NCI-H446 treated with DMSO at 0.1 percent for 48 hours (cell line): ENCODE results near the gene FLOT2.
A peak's percentile ranks its signal among the peaks of the same experiment; 100 is the strongest.
"Not testable (repeated sequence)": the region's sequence is repeated elsewhere in the genome, so short reads cannot be mapped to it uniquely, and the experiment has no call there.

ENCODE experiments used
- DNase-seq: peaks from one replicate; lab custom pipeline; 2025; lab: John Stamatoyannopoulos, UW

The FLOT2 gene

DNA sequence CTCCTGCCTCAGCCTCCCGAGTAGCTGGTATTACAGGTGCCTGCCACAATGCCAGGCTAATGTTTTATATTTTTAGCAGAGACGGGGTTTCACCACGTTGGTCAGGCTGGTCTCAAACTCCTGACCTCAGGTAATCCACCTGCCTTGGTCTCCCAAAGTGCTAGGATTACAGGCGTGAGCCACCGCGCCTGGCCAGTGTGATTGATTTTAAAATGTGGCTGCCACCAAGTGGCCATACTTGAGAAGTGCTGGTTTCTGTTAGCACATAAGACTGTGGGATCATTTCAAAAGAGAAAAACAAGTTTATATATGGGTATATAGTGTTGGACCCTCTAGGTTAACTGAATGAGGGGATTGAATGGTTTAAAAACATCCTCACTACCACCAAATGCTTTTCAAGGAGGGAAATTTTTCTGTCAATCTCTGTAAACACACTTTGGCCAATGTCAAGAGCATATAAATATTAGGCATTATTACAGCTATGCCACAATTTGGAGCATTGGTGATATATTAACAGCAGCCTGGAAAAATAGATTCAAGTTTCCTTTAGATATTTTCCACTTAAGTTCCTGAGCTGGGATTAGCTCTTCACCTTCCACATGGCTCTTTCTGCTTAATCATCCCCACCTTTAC, 18.9 kb upstream of the FLOT2 start:
- DNase-seq: no peak

DNA sequence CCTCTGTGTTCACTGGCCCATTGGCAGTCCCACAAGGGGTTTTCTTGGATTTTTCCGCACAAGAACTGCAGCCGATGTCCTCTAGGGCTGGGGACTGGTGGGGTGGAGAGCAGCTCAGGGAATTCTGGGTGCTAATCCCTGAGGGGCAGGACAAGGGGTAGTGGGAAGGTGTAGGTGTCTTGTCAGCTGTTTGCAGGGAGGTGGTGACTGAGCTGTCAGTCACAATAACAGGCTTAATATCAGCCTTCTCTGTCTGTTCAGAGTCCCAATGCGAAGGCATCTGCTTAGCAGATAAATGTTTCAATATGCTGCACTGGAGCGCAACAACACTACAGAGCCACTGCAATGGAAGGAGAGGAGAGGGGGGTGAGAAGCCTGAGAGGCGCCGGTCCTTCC, 15.4 kb upstream of the FLOT2 start:
- DNase-seq: no peak

DNA sequence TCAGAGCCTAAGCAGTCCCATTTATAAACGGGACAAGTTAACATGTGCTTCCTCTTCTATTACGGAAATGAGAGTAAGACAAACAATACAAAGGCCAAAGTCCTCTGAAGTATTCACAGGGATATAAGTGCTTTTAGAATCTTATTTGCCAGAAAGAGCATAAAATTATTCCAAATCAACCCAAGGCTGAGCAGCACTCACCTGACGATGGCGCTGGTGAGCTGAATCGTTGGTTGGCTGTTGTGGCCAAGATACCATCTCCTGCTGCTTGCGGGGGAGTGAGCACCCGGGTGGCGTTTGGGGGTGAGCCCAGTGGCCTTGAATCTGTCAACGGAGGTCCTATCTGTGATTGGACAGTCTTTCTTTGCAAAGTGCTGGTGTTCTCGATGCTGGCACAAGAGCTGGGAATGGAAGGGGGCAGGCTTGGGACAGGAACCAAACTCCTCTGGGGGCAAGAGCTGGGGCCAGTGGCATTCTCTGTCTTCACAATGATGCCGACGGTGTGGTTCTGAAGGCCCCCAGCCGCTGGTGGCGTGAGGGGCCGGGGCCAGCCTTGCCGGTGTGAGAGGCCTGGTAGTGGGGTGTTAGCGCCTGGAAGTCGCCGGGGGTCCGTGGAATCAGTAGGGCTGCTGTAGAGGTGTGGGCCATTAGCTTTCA, 14.9 kb upstream of the FLOT2 start:
- no peak for DNase-seq

DNA sequence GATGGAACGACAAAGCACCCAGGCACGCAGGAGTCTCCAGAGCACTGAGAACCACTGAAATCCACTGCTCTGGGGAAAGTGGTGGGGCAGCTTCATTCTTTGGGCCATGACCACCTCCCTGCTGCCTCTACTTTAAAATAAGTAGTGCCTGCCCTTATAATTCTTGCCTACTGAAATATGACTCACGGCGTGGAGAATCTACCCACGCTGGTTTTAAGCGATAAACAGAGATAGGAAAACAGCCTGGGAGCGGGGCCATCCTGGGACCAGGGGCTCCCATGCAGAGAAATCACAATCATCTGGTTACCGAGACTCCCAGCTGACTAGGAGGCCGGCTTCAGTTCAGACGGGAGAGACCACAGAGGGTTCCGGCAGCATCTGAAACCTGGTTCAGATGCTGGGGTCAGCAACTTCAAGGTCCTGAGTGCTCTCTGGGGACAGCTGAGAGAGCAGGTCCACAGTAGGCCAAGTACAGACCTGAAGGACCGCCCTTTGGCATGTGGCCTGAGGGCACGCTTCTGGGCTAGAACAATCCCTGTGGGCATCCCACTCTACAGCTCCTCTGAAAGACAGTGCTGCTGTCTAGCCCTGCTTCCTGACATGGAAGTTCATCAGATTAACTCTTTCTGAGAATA, 14.0 kb upstream of the FLOT2 start:
- DNase-seq: no peak

DNA sequence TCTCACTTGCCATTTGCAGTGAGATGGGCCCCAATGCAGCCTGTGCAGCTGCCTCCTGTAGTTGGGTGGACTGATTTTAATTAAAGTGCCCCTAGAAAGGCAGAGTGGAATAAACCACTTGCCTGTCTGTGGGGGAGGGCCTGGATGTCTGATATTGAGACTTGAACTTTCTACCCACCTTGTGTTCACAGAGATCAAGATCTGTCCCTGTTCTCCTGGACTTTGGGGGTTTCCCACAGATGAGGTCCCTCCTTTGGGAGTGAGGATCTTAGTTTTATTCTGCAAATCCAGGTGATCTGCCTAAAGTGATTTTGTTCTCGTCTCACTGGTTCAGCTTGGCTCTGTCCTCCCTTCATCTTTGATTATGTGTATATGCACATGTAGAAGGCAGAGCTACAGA, 13.0 kb upstream of the FLOT2 start:
- DNase-seq: no peak

DNA sequence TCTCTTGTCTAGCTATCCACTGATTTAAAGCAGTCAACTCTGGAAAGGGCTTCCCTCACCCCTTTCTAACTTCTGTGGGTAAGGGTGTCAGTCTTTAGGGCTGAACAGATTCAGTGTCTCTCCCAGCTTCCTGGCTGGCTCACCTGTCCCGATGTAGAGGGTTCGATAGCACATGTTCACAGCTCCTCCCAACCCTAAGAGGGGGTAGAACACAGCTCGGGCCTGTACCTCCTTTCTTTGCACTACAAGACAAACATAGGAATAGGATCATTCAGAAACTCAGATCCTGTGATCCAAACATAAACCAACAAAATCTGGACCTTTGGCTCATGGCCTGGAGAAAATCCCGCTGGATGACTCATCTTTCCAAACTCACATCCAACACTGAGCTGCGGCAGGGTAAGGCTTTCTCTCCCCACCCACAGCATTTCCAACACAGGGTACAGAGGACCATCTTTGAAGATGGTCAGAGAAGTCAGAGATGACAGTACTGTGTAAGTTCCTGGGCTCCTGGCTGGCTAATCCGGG, 11.2 kb upstream of the FLOT2 start:
- DNase-seq: no peak

DNA sequence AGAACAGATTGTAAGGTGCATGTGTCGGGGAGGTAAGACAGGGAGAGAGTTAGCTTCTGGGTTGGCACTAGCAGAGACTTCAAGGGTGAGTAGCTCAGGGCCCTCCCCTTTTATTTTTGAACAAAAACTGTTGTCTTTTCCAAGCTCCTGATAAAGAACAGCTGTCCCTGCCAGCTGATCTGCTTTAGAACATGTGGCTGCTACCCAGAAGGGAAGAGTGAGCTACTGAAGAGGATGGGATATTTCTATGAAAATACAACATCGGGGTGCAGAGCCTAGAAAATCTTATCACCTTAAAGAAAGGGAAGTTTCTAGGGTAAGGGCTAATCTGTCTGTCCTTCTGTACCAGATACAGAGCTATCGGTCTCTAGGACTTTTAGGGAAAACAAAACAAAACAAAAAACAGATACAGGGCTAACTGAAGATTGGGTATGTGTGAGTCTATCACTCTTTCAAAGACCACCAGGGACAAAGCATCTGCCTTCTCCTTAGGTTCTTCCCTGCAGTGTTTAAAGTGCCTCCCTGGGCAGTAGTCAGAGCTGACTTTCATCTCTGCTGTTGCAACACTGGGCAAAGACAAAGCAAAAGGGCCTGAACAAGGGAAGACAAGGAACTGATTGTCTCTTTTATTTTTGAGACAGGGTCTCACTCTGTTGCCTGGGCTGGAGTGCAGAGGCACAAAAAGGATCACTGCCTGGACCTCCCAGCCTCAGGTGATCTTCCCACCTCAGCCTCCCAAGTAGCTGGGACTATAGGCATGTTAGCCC, 10.4 kb upstream of the FLOT2 start:
- no peak for DNase-seq

DNA sequence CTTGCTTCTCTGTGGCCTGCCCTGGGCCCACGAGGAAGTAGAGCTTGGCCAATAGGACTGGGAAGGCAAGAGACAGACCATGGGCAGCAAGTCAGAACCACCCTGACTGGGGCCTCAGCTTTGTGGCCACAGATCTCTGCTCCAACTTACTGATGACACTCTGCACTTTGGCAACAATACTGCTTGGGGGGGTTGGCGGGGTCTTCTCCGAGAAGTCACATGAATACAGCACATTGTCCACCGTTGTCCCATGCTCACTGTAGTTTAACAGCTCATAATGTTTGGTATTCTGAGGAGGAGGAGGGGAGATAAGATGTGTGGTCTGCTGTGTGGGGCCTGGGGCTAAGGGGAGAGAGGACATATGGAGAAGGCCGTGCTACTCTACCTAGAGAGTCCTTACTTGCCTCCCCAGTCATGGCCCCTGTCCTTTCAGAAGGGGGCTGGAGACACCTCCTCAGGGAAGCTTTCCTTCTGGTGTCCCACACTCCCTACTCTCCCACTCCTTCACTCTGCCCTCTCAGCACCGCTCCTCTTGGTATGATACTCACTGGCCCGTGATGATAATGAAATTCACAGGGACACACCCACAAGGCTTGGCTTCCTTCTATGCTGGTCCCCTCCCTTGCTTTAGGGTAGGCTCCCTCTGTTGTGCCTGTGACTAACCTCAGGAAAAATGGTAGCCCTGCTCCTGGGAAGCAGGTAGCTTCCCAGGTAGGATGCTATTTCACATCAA, 9.3 kb upstream of the FLOT2 start:
- no peak for DNase-seq

DNA sequence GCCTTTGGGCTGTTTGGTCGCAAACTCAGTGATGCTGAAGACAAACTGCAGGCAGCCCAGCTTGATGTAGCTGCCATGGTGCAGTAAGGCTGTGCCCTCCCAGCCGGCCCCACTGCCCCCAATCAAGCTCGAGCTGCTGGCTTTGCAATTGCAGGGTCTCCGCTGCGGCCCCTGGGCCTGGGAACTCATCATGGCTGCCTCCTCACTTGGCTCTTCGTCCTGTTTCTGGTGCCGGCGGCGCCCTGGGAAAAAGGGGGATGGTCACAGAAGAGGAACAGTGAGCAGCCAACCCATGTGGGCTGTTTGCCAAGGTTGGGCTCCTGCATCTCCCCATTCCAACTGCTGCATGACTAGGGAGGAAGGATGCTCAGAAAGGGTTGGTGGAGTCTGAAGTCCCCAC, 8.7 kb upstream of the FLOT2 start:
- DNase-seq: no peak

DNA sequence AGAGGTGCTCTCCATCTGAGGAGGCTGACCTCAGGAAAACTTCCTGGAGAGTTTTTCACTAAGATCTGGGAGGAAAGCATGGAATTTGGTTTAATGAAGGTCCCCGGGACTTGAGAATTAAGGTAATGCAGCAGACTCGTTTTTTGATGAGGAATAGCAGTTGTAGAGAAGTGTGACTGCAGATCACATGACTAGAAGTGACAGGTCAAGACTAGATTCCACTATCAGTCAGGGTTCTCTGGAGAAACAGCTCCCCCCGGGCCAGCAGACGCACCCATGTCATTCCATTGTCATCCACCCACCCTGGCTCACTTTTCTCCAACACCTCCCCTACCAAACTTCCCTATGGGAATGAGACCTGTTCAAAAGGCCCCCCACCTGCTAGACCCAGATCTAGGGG, 7.3 kb upstream of the FLOT2 start:
- DNase-seq: no peak

DNA sequence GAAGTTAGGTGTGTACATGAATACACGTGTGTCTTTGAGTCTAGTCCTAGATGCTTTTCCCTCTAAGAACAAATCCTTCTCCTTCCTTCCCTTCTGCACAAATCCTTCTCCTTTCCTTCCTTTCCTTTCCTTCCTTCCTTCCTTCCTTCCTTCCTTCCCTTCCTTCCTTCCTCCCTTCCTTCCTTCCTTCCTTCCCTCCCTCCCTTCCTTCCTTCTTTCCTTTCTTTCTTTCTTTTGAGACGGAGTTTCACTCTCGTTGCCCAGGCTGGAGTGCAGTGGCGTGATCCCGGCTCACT, 6.0 kb upstream of the FLOT2 start:
- not testable (repeated sequence) for DNase-seq

DNA sequence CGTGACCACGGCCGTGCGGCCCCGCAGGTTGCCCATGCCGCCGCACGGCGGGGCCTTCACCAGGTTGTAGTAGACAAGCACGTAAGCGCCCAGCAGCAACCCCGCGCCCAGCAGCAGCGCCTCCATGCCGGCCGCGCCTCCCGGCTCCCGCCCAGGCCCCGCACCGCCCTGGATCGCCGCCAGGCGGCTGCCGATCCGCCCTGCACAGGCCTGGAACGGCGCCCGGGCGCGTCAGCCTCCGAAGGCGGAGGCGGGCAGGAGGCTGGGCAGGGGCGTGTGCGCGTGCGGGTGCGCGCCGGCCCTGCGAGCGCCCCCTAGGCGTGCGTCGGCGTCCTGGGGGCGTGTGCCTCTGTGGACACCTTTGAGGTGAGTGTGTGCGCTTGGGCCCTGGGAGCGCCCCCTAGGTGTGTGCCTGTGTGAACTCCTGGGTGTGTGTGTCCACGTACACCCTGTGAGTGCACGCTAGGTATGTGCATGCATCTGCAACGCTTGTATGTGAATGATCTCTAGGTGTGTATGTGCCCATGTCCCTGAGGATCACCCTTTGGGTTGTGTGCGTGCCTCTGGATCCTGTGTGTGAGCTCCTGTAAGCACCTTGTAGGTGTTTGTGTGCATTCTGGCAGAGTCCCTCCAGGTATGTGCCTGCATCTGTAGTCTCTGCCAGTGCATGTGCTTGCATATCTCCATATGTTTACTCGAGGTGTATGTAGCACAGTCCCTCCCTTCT, 5.4 kb upstream of the FLOT2 start, which contains the start of gene DHRS13:
Gene DHRS13 (minus strand): TSS at position 261 of the 727 bp plus-strand sequence. CDS start 135 bp downstream, at position 126.
- DNase-seq: peak; percentile 67

DNA sequence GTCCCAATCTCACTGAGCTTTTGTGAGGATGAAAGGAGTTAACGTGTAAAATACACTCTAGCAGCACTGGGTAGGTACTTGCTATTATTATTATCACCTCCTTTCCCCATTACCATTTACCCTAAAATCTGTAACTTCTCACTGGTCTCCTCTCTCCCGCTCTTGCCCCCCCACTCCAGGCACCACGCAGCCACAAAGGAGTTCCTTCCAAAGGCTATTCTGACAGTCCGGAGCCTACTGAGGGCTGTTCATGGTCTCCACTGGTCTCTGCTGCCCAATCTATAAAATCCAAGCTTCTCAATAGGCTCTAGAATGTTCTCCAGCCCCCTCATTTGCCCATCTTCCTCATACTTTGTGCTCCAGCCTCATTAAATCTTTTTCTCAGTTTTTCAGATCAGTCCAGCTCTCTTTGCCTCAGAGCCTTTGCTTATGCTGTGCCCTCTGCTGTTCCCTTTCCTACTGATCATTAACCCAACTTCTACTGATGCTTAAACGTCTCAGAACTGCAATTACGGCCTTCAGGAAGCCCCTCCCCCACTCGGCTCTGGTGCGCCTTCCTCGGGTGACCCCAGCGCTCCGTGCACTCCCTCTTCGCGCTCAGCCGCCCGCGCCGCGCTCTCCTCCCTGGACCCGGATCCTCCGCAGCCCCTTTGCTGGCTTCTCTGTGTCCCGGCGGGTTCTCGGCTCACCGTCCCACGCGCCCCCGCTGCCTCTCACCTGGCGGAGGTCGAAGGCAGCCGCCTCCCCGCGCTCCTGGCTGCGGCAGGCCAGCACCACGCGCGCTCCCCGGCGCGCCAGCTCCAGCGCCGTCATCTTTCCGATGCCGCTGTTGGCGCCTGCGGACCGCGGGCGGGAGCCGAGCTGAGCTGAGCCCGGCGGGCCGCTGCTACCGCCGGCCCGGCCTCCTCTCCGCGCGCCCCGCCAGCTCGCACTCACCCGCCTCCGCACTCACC, 4.6 kb upstream of the FLOT2 start:
- no peak for DNase-seq

DNA sequence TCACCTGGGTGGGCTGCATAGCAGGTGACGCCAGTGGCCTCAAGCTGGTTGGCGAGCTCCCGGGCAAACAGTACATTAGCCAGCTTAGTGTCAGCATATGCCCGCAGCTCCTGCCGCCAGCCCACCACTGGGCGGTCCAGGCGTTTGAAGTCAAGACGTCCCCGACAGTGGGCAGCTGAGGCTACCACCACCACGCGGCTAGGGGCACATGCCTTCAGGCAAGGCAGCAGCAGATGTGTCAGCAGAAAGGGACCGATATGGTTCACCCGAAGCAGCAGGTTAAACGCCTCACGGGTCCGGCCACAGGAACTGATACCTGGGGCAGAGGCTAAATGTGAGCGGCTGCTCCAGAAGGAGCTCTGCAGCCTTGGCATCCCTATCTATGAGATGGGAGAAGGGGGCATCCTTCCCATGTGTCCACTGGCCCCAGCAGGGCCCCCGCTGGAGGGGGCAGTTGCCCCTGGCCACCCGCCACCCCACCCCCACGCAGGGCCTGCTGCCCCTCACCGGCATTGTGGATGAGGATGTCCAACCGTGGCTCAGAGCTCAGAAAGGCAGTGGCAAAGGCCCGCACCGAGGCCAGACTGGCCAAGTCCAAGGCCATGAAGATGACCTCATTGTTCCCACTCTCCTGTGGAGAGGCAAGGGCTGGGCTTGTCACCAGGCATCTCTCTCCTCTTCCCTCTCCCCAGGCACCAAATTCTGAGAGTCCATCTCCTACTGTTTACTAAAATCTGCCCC, 3.6 kb upstream of the FLOT2 start:
- DNase-seq: no peak

DNA sequence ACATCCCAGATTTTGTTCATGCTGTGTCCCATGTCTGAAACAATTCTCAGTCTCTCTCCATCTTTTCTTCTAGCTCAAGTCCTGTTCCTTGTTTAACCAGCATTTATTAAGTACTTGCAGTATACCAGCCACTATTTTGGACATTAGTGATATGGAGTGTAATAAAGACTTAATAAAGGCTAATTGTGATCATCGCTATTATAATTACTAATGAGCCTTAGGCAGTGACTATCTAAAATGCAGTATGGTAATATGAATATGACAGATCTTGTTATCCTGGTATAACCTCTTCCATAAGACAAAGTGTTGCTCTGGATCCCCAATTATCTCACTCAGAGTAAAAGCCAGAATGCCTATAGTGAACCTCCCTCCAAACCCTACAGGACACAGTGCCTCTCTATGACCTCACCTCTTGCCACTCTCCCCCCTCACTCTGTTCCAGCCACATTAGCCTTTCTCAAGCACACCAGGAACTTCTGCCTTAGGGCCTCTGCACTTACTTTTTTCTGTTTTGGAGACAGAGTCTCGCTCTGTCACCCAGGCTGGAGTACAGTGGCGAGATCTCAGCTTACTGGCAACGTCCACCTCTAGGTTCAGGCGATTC, 1.8 kb upstream of the FLOT2 start:
- no peak for DNase-seq

DNA sequence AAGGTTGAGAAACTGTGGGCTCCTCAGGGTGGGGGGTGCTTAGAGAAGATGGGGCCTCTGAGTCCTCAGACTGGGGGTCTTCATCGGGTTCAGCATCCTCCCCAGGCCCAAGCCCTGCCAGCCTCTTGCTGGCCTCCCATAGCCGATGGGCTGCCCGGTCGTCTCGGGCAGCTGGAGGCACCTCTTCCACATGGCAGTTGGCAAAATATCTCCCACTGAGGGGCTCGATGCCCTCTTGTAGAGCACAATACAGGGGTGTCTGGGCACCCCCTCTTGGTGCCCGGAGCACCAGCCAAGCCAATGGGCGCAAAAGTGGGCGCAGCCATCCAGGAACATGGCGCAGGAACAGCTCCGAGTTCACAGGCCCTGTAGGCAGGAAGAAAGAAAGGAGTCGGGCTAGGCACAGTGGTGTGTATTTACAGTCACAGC, 1.0 kb upstream of the FLOT2 start:
- no peak for DNase-seq

DNA sequence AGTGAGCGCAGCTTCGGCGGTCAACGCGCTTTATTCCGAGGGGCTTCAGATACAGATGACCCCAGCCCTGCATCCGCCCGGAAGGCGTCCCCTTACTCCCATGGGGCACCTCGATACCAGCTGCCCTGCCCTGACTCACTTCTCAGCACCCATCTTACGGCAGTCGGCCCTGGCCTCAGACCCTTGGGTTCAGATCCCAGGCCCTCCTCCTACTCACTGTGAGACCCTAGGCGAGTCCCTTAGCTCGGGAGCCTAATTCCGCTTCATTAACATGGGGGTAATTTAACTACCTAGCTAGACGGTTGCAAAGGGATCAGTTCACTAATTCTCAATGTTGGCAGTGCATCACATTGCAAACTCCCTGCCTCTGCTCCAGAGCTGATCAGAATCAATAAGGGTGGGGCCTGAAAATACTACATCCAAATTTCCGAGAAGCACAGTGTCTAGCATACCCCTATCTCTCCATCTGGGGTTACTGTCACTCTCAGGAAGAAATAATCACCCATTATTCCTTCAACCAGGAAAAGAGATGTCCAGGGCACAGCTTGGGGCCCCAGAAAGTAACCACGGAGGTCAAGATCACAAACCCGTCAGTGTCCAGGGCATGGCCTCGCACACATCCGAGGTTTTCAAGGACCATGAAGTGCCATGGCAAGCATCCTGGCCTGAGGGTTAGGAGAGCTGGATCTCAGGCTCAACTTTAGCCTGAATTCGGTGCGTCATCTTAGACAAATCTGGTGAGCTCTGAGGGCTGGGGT, 415 bp upstream of the FLOT2 start:
- DNase-seq: no peak

DNA sequence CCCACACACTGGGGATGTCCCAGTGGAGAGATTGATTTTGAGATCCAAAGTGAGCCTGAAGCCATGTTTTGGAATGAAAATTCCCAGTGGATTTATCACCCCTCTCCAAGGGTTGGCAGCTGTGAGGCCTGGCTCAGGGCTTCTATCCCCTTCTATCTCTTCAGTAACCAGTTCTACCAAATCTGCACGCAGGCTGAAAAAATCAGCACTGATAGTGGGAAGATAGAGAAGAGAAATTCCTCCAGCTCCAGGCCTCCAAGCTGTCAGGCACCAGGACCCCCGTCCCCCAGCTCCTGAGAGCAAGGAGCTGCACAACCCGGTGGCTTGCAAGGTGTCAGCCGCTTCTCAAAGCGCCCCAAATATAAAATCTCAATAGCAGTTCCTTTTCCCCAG, 1.0 kb downstream of the FLOT2 start:
- DNase-seq: no peak
